NCI-H524 treated with DMSO at 0.1 percent for 48 hours (cell line): Measurements from ENCODE around the gene PPP1R14D.
"Not testable (repeated sequence)": the region's sequence is repeated elsewhere in the genome, so short reads cannot be mapped to it uniquely, and the experiment has no call there.

Source experiments
- DNase-seq: peaks from one replicate; lab custom pipeline; 2025; lab: John Stamatoyannopoulos, UW

PPP1R14D gene, protein sequence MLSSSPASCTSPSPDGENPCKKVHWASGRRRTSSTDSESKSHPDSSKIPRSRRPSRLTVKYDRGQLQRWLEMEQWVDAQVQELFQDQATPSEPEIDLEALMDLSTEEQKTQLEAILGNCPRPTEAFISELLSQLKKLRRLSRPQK

GRCh38 chr15:40828447-40829036 is at the start of gene PPP1R14D:
PPP1R14D (minus strand) TSS chr15:40828708; CDS start chr15:40828641, 67 bp downstream.
- no peak for DNase-seq

DNA sequence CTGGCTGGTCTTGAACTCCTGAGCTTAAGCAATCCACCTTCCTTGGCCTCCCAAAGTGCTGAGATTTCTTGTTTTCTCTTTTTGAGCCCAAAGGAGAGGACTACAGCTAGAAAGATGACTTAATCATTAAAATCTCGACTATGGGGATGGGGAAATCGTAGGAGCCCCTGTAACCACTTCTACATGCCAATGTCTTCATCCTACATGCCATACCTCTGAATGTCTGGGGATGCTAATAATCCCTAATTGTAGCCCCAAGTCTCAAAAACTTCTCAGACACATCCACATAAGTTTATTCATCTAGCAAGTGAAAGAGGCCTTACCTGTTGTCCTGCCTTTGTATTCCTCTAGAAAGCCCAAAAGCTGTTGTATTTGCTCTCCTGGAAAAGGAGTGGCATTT is 49.2 kb upstream of the PPP1R14D start:
- no peak for DNase-seq

- no peak for DNase-seq
Measured at GRCh38 chr15:40875991-40876730, 47.7 kb upstream of the PPP1R14D start.

DNA sequence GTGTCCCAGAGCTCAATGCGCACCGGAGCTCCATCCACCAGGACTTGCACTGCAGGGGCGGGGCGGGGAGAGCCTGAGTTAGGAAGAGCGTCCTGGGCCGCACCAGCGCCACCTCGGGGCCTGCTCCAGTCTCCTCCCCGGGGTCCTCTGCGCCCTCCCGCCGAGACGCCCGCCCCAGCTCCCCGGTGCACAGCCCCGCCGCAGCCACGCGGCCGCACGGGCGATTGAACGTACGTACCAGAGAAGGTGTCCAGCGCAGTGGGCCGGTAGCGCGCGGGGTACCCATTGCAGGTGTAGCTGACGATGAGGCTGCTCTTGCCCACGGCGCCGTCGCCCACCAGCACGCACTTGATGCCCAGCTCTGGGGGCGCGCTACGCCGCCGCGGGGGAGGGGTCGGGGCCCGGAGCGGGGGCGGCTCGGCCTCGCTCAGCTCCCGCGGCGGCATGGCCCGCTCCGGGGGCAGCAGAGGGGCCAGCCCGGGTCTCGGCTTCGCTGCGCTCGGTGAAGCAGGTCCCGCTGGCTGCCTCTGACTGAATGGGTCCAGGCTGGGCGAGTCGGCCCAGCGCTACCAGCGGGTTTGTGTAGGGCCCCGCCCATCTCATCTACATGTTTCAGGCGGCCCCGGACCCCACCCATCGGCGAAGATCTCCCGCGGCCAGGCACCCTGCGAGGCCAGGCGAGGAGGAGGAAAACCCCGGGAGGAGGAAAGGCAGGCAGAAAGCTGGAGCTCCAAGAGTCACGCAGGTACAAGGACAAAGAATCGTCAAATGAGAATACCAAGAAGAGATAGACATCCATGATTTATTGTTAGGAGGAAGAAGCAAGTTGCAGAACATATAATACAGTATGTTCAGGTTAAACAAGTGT is 45.4 kb upstream of the PPP1R14D start, which contains the start of gene RHOV:
Gene RHOV, minus strand, starts transcription at position 541 of the 868 bp plus-strand sequence. Its CDS starts 95 bp downstream, at position 446.
- DNase-seq: peak; percentile 37

- peak; percentile 66 for DNase-seq
Measured at GRCh38 chr15:40872791-40873693, 44.5 kb upstream of the PPP1R14D start.

- DNase-seq: no peak
Measured at GRCh38 chr15:40871749-40872617, 43.5 kb upstream of the PPP1R14D start.

GRCh38 chr15:40870716-40871115 is 42.2 kb upstream of the PPP1R14D start:
- DNase-seq: no peak

- DNase-seq: no peak
Measured at GRCh38 chr15:40869686-40870085, 41.2 kb upstream of the PPP1R14D start.

DNA sequence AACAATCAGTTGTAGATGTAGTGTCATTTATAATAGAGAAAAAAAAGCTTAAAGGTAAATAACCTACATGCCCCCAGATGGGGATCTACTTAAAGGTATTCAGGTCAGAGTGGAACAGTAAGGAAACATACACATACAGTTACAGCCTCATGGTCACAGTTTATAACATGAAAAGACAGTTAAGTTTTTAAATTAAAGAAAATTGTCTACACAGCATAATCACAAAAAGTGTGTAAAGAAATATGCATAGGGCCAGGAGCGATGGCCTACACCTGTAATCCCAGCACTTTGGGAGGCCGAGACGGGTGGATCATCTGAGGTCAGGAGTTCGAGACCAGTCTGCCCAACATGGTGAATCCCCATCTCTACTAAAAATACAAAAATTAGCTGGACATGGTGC is 38.7 kb upstream of the PPP1R14D start:
- no peak for DNase-seq

DNA sequence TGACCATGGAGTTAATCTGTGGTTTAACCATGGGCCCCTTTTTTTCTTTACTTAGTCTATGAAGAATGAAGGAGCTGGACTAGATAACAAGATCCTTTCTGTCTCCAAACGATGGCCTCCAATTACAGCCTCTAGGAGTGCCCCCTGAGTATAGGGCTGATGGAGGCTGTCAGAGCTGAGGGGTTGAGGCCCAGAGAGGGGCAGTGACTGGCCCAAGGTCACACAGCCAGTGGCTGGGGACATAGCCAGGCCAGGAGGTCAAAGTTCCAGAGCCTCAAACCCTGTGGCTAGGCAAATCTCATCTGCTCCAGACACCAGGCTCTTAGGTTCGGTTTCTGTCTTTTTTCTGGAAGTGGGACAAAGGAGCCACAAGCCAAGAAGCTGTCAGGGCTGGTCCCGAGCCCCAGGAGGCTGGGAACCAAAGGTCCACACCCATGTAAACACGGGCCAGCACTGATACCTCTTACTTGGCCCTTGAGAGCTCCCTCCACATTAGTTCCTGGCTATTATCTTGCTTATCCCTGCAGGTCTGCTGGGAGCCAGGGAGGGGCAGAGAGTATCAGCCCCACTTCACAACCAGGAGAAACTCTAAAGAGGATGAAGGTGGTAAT is 35.3 kb upstream of the PPP1R14D start:
- no peak for DNase-seq

DNA sequence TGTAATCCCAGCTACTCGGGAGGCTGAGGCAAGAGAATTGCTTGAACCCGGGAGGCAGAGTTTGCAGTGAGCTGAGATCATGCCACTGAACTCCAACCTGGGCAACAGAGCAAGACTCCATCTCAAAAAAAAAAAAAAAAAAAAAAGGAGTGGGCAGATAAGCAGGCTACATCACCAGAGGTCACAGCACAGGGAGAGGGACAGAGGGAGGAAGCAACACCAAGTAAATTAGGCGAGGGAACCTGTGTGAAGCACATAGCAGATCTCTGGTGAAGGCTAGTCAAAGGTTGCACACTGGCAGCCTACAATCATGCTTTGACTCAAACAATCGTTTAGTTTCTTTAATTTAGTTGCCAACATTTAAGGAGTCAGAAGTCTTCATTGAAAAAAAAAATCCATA is 32.6 kb upstream of the PPP1R14D start:
- DNase-seq: not testable (repeated sequence)

- peak; percentile 34 for DNase-seq
Measured at GRCh38 chr15:40859206-40859851, 30.8 kb upstream of the PPP1R14D start.

DNA sequence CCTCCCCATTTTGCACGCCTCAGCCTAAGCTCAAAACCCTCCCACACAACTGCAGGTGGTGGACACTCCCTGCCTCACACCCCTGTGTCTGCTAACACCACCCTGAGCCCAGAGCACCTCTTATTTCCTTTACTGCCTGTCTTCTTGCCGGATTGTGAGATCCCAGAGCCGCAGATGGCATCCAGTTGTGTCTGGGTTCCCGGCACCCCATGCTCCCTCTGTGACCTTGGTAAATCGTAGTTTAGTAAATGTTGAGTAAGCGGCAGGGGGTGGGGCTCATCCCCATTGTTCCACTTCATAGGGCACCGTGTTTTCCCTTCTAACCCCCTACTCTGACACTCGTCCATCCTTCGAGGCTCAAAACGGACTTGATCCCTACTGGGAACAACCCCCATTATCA is 30.2 kb upstream of the PPP1R14D start:
- no peak for DNase-seq

GRCh38 chr15:40857601-40858341 is 29.3 kb upstream of the PPP1R14D start:
- peak; percentile 31 for DNase-seq

- DNase-seq: no peak
Measured at GRCh38 chr15:40856746-40857145, 28.2 kb upstream of the PPP1R14D start.

GRCh38 chr15:40855706-40856234 is 27.3 kb upstream of the PPP1R14D start:
- no peak for DNase-seq

DNA sequence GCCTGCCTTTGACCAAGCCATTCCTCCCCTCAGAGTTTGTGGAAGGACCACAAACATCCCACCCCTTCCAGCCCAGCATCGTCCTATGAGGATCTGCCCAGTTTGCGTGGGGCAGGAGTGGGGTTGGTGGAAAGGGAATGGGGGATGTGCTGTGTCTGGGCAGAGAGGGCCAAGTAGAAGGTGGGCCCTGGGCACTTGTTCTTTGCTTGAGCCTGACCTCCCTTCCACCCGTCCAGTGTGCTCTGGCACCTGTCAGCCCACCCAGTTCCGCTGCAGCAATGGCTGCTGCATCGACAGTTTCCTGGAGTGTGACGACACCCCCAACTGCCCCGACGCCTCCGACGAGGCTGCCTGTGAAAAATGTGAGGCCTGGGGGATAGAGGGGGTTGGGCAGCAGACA is 25.7 kb upstream of the PPP1R14D start:
- DNase-seq: no peak

DNA sequence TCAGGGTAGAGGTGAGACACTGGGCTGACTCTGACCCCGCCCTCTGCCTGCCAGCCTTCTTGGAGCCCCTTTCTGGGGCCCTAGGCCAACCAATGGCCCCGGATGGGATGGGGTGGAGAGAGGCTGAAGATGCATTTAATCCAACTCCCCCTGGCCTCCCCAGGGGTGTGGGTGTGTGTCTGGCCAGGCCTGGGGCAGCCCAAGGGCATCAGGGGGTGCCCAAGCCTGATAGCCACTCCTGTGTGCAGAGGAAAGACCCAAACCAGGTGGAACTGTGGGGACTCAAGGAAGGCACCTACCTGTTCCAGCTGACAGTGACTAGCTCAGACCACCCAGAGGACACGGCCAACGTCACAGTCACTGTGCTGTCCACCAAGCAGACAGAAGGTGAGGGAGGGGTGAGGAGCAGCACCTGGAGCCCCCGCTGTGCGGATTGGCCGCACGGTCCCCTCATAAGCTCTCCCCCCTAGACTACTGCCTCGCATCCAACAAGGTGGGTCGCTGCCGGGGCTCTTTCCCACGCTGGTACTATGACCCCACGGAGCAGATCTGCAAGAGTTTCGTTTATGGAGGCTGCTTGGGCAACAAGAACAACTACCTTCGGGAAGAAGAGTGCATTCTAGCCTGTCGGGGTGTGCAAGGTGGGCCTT is 24.9 kb upstream of the PPP1R14D start:
- DNase-seq: no peak
